HG03575 (cell line): Measurements from ENCODE around the gene TJP1.
"Not testable (repeated sequence)": the region's sequence is repeated elsewhere in the genome, so short reads cannot be mapped to it uniquely, and the experiment has no call there.

Experiments
- ATAC-seq: cut with Tn5 transposase; IDR thresholded peaks from one replicate; pipeline ENCODE4 v1.9.1; 2021; ENCODE audit not compliant: unreplicated experiment, insufficient number of reproducible peaks, low FRiP score; ENCODE audit errors: extremely low read depth

Gene TJP1

GRCh38 chr15:29811691-29812383 is 10.4 kb downstream of the TJP1 start:
- ATAC-seq, result no peak

GRCh38 chr15:29805708-29806104 is 16.6 kb downstream of the TJP1 start:
- no peak for ATAC-seq

- no peak for ATAC-seq
Measured at GRCh38 chr15:29805043-29805707, 17.1 kb downstream of the TJP1 start.

- ATAC-seq, result no peak
Measured at GRCh38 chr15:29802411-29802810, 19.9 kb downstream of the TJP1 start.

GRCh38 chr15:29800491-29801366 is 21.5 kb downstream of the TJP1 start:
- no peak for ATAC-seq

- no peak for ATAC-seq
Measured at GRCh38 chr15:29799859-29800258, 22.4 kb downstream of the TJP1 start.

- no peak for ATAC-seq
Measured at GRCh38 chr15:29795610-29796009, 26.7 kb downstream of the TJP1 start.

GRCh38 chr15:29792426-29793159 is 29.7 kb downstream of the TJP1 start:
- no peak for ATAC-seq

- no peak for ATAC-seq
Measured at GRCh38 chr15:29790607-29791006, 31.7 kb downstream of the TJP1 start.

GRCh38 chr15:29789871-29790270 is 32.4 kb downstream of the TJP1 start:
- no peak for ATAC-seq

- ATAC-seq, result no peak
Measured at GRCh38 chr15:29788433-29789034, 33.7 kb downstream of the TJP1 start.

- no peak for ATAC-seq
Measured at GRCh38 chr15:29787767-29788166, 34.5 kb downstream of the TJP1 start.

- ATAC-seq, result no peak
Measured at GRCh38 chr15:29785642-29786041, 36.6 kb downstream of the TJP1 start.

GRCh38 chr15:29785136-29785535 is 37.1 kb downstream of the TJP1 start:
- no peak for ATAC-seq

GRCh38 chr15:29784413-29784812 is 37.9 kb downstream of the TJP1 start:
- ATAC-seq, result no peak

GRCh38 chr15:29782816-29783215 is 39.5 kb downstream of the TJP1 start:
- ATAC-seq, result not testable (repeated sequence)

- no peak for ATAC-seq
Measured at GRCh38 chr15:29778382-29778781, 43.9 kb downstream of the TJP1 start.

GRCh38 chr15:29776859-29777258 is 45.4 kb downstream of the TJP1 start:
- no peak for ATAC-seq

GRCh38 chr15:29774900-29775299 is 47.4 kb downstream of the TJP1 start:
- no peak for ATAC-seq
